GM23338 (cell line): Measurements from ENCODE around the gene STXBP3. TPM values are rescaled to one million over a fixed set of nuclear protein-coding genes. Genes with fewer than 3 reads are reported as not detected.

Experiments used
- CREB1 ChIP-seq: fragments of 250-450 bp; sonication (Bioruptor Pico); IDR thresholded peaks from 2 replicates; pipeline ENCODE4 v1.5.0; 2020; ENCODE audit warnings: low read depth, mild to moderate bottlenecking, moderate library complexity
- EZH2phosphoT487 ChIP-seq: fragments of 200-600 bp; sonication (generic); IDR thresholded peaks from one replicate; pipeline ENCODE4 v1.8.1; 2018; ENCODE audit warnings: antibody characterized with exemption; ENCODE audit not compliant: unreplicated experiment
- JUNB ChIP-seq: IDR thresholded peaks from one replicate; pipeline ENCODE4 v1.6.1; 2016; ENCODE audit warnings: antibody characterized with exemption; ENCODE audit not compliant: unreplicated experiment
- NANOG ChIP-seq: IDR thresholded peaks from 2 replicates; pipeline ENCODE4 v1.6.1; 2016; ENCODE audit warnings: antibody characterized with exemption, borderline replicate concordance
- POLR2AphosphoS5 ChIP-seq: IDR thresholded peaks from 2 replicates; pipeline ENCODE4 v1.6.1; 2016; ENCODE audit warnings: antibody characterized with exemption, low read depth
- REST ChIP-seq: IDR thresholded peaks from one replicate; pipeline ENCODE4 v1.6.1; 2018; ENCODE audit warnings: antibody characterized with exemption; ENCODE audit not compliant: unreplicated experiment
- STAT1 ChIP-seq: IDR thresholded peaks from one replicate; pipeline ENCODE4 v1.6.1; 2016; ENCODE audit warnings: antibody characterized with exemption; ENCODE audit not compliant: unreplicated experiment
- ZNF114 ChIP-seq: fragments of 250-450 bp; sonication (Bioruptor Pico); IDR thresholded peaks from 2 replicates; pipeline ENCODE4 v1.5.0; 2020; ENCODE audit warnings: mild to moderate bottlenecking, moderate library complexity
- ZNF462 ChIP-seq: fragments of 250-450 bp; sonication (Bioruptor Pico); IDR thresholded peaks from 2 replicates; pipeline ENCODE4 v1.5.0; 2020; ENCODE audit warnings: mild to moderate bottlenecking, moderate library complexity
- polyA plus RNA-seq: library from polyadenylated mRNA; unstranded; fragments of >200 nt; fragmentation: Nextera tagmentation; extraction: Ambion mirVana; gene quantifications from 2 replicates; pipeline ENCODE4 v1.2.1, GENCODE V29; 2016
- total RNA-seq: library from RNA; depleted of rRNA; stranded (reverse); fragments of >200 nt; shearing (Covaris generic); gene quantifications from 2 replicates; pipeline ENCODE4 v1.2.3, GENCODE V29; 2014

The STXBP3 gene
- total and polyA plus RNA-seq, 2 experiments from 2014 or later = 28.5 to 37.4 TPM

GRCh38 chr1:108830119-108831008, 83.9 kb downstream of the STXBP3 start (continued):
- TF ChIP-seq ZNF462 (CRISPR knock-in tag) (no peak), ZNF114 (no peak), CREB1 (CRISPR knock-in tag) (no peak), POLR2AphosphoS5 (no peak), NANOG (no peak), JUNB (no peak), EZH2phosphoT487 (no peak), STAT1 (no peak), REST (no peak)
